Esophagus squamous epithelium (tissue), 4 donors: ENCODE data around the gene COL23A1.

Experiments
- POLR2A ChIP-seq, 4 donors: fragments of 450-650 bp; IDR thresholded peaks; one replicate each; pipeline ENCODE4 v1.6.1; 2017; ENCODE audit warnings: antibody characterized with exemption in 4 of 4, mild to moderate bottlenecking in 4 of 4, moderate library complexity in 3 of 4
- TF ChIP-seq, protein P1 (sequence below), 6 experiments: fragments of 450-650 bp in 4 of 6; fragments of 200-600 bp in 2 of 6; sonication (generic) in 2 of 6; IDR thresholded peaks; one replicate each; pipeline ENCODE4 v1.5.1; 2016 to 2019; ENCODE audit warnings: antibody characterized with exemption in 6 of 6, mild to moderate bottlenecking in 4 of 6, moderate library complexity in 4 of 6

DNA sequence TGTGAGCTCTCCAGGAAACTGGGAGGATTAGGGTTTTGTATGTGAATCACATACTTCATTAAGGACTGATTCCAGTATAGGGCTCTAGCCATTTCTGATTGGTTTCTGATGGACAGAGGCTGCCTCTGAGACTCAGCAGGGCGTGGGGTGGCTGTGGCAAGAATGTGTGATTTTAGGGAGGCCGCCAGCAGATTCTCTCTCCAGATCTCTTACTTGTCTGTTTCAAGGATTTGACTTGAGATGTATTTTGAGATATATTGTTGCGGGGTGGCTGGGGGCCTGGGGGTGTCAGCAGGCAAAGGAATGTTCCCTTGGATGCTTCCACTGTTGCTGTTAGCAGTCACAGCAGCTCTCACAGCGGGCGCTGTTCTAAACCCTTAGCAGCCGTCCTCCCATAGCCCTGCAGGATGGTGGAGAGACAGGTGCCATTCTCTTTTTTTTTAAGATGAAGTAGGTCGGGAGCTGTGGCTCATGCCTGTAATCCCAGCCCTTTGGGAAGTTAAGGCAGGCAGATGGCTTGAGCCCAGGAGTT is 393.8 kb downstream of the COL23A1 start:
- TF ChIP-seq, protein P1, sequence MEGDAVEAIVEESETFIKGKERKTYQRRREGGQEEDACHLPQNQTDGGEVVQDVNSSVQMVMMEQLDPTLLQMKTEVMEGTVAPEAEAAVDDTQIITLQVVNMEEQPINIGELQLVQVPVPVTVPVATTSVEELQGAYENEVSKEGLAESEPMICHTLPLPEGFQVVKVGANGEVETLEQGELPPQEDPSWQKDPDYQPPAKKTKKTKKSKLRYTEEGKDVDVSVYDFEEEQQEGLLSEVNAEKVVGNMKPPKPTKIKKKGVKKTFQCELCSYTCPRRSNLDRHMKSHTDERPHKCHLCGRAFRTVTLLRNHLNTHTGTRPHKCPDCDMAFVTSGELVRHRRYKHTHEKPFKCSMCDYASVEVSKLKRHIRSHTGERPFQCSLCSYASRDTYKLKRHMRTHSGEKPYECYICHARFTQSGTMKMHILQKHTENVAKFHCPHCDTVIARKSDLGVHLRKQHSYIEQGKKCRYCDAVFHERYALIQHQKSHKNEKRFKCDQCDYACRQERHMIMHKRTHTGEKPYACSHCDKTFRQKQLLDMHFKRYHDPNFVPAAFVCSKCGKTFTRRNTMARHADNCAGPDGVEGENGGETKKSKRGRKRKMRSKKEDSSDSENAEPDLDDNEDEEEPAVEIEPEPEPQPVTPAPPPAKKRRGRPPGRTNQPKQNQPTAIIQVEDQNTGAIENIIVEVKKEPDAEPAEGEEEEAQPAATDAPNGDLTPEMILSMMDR (IDR thresholded peaks at IDR 0.05) = no peak
- no peak for TF ChIP-seq POLR2A (IDR thresholded peaks at IDR 0.05)
